Body of pancreas (tissue), 4 donors: ENCODE measurements around the gene TPO. TPM values are rescaled to one million over a fixed set of nuclear protein-coding genes. Genes with fewer than 3 reads are reported as not detected.

Source experiments
- ATAC-seq: fragments of 150-250 bp; one replicate; pipeline ENCODE4 v1.9.1; 2016
- DNase-seq, 4 donors: peaks; one replicate each; pipeline ENCODE4 v3.0.0-alpha.2; 2019
- H3K27ac ChIP-seq, 4 donors: fragments of 200-600 bp; sonication (generic); 1 replicate in 3 of 4; 2 replicates in 1 of 4; pipeline versions ENCODE4 v1.5.1 to v1.6.1; 2016 to 2019; ENCODE audit warnings: mild to moderate bottlenecking in 1 of 4, mixed read lengths in 1 of 4, moderate library complexity in 1 of 4
- H3K27me3 ChIP-seq, 2 donors: fragments of 200-600 bp; sonication (generic); one replicate each; pipeline ENCODE4 v1.6.0; 2016; ENCODE audit warnings: mild to moderate bottlenecking in 1 of 2
- H3K36me3 ChIP-seq, 2 donors: fragments of 200-600 bp; sonication (generic); replicated peaks in 1 of 2; 2 replicates each; pipeline ENCODE4 v1.5.1; 2016; ENCODE audit warnings: low read depth in 2 of 2; ENCODE audit not compliant: insufficient read depth in 1 of 2
- H3K4me1 ChIP-seq: fragments of 200-600 bp; sonication (generic); one replicate; pipeline ENCODE4 v1.6.0; 2016
- H3K4me3 ChIP-seq, 2 donors: fragments of 200-600 bp; sonication (generic); 1 replicate in 1 of 2; 2 replicates in 1 of 2; pipeline ENCODE4 v1.5.1; 2016 to 2019
- H3K9me3 ChIP-seq, 3 donors: fragments of 200-600 bp; sonication (generic); 1 replicate in 2 of 3; 2 replicates in 1 of 3; pipeline ENCODE4 v1.5.1; 2016
- POLR2A ChIP-seq, 3 donors: fragments of 450-650 bp; IDR thresholded peaks; one replicate each; pipeline ENCODE4 v1.6.1; 2016; ENCODE audit warnings: antibody characterized with exemption in 3 of 3, mild to moderate bottlenecking in 2 of 3
- WGBS, 2 donors: methylation state at CpG; one replicate each; pipeline ENCODE4 v1.1.5; 2017; 5-methylcytosine and 5-hydroxymethylcytosine counted together
- intact Hi-C: fragments of 100-400 bp; cut with DNase I; formaldehyde crosslinking; loops from one replicate; pipeline ENCODE4 v1.15.1; 2023
- total RNA-seq, 2 donors: library from RNA; depleted of rRNA; stranded (reverse); fragments of >200 nt; gene quantifications; one replicate each; pipeline ENCODE4 v1.1.0, GENCODE V29; 2016
- TF ChIP-seq, protein P1 (sequence below), 7 experiments: fragments of 450-650 bp in 4 of 7; fragments of 200-600 bp in 3 of 7; sonication (generic) in 3 of 7; IDR thresholded peaks; one replicate each; pipeline ENCODE4 v1.5.1; 2016 to 2019; ENCODE audit warnings: antibody characterized with exemption in 7 of 7

TPO gene
- total RNA-seq, 2 donors from 2014 or later, result 1.0 to 4.3 TPM

GRCh38 chr2:1371082-1371481 lies 42.2 kb upstream of the TPO start:
- intact Hi-C loops, result no loop called here
- H3K9me3 ChIP-seq, result no peaks in the 10 kb centered on the region
- H3K36me3 ChIP-seq, result no peaks in the 10 kb centered on the region
- TF ChIP-seq, protein P1, sequence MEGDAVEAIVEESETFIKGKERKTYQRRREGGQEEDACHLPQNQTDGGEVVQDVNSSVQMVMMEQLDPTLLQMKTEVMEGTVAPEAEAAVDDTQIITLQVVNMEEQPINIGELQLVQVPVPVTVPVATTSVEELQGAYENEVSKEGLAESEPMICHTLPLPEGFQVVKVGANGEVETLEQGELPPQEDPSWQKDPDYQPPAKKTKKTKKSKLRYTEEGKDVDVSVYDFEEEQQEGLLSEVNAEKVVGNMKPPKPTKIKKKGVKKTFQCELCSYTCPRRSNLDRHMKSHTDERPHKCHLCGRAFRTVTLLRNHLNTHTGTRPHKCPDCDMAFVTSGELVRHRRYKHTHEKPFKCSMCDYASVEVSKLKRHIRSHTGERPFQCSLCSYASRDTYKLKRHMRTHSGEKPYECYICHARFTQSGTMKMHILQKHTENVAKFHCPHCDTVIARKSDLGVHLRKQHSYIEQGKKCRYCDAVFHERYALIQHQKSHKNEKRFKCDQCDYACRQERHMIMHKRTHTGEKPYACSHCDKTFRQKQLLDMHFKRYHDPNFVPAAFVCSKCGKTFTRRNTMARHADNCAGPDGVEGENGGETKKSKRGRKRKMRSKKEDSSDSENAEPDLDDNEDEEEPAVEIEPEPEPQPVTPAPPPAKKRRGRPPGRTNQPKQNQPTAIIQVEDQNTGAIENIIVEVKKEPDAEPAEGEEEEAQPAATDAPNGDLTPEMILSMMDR (IDR thresholded peaks at IDR 0.05), result no peak
- TF ChIP-seq POLR2A (IDR thresholded peaks at IDR 0.05), result peak in 1 of 3 donors; percentile 12
- DNase-seq (peak; percentile 11 to 61 (median 46)), ATAC-seq (peak; percentile 36)
- H3K27me3 ChIP-seq, result no peaks in the 10 kb centered on the region
- H3K4me3 ChIP-seq, result no peak overlapping the region
- peaks cover 28% of the 10 kb centered on the region for H3K4me1 ChIP-seq
- 50 to 58% methylated on average over 11 of the region's 11 CpGs for WGBS, 2 donors
- H3K27ac ChIP-seq, result peak overlapping the region in 3 of 4 donors; percentile 9 to 39 (median 28)

GRCh38 chr2:1373830-1374229 lies 39.4 kb upstream of the TPO start:
- Histone ChIP-seq H3K36me3 (no peaks in the 10 kb centered on the region), H3K9me3 (no peaks in the 10 kb centered on the region), H3K4me1 (peaks cover 17% of the 10 kb centered on the region), H3K27me3 (no peaks in the 10 kb centered on the region), H3K27ac (no peak overlapping the region), H3K4me3 (no peak overlapping the region)
- TF ChIP-seq POLR2A (IDR thresholded peaks at IDR 0.05), result no peak
- TF ChIP-seq, protein P1 (IDR thresholded peaks at IDR 0.05), result no peak
- ATAC-seq (no peak), DNase-seq (no peak)
- whole genome bisulfite sequencing, 2 donors, result 80 to 85% methylated on average over 12 of the region's 12 CpGs
- intact Hi-C loops, result no loop called here

- H3K4me1 ChIP-seq, result peaks cover 21% of the 10 kb centered on the region
These were observed 39.0 kb upstream of the TPO start for GRCh38 chr2:1374287-1374686.

GRCh38 chr2:1375794-1376193 lies 37.5 kb upstream of the TPO start:
- ATAC-seq (no peak), DNase-seq (no peak)
- H3K4me1 ChIP-seq, result peaks cover 24% of the 10 kb centered on the region
- H3K36me3 ChIP-seq, result no peaks in the 10 kb centered on the region
- intact Hi-C loops, result no loop called here
- no peak overlapping the region for H3K27ac ChIP-seq
- H3K27me3 ChIP-seq, result no peaks in the 10 kb centered on the region
- H3K9me3 ChIP-seq, result no peaks in the 10 kb centered on the region
- TF ChIP-seq, protein P1 (IDR thresholded peaks at IDR 0.05), result no peak
- WGBS, 2 donors, result 91 to 92% methylated on average over 13 to 14 of the region's 14 CpGs
- no peak overlapping the region for H3K4me3 ChIP-seq

More at GRCh38 chr2:1374287-1374686, 39.0 kb upstream of the TPO start:
- H3K36me3 ChIP-seq, result no peaks in the 10 kb centered on the region
- no peaks in the 10 kb centered on the region for H3K27me3 ChIP-seq
- H3K27ac ChIP-seq, result no peak overlapping the region
- no peak for TF ChIP-seq POLR2A (IDR thresholded peaks at IDR 0.05)
- TF ChIP-seq, protein P1 (IDR thresholded peaks at IDR 0.05), result no peak
- H3K9me3 ChIP-seq, result no peaks in the 10 kb centered on the region
- H3K4me3 ChIP-seq, result no peak overlapping the region
- DNase-seq (no peak), ATAC-seq (no peak)
- intact Hi-C loops, result no loop called here
- 85 to 89% methylated on average over 11 of the region's 11 CpGs for WGBS, 2 donors

DNA sequence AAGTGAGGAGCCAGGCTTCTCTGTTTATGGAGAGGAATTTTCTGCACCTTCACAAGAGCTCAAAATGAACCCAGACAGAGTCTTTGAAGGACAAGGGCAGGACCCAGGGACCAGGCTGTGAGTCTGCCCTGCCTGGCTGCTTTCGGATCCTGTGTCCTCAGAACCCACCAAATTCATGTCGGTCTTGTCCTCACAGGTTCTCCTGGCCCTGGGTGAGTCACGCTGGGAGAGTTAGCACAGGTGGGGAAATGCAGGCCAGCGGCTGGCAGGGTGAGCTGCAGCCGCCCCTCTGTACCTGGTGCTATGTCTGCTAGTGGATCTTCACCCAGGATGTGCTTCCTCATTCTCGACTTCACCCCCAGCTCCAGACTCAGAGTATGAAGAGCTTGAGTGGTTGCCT lies 35.8 kb upstream of the TPO start:
- TF ChIP-seq, protein P1 (IDR thresholded peaks at IDR 0.05), result no peak
- TF ChIP-seq POLR2A (IDR thresholded peaks at IDR 0.05), result no peak
- no peak overlapping the region for H3K27ac ChIP-seq
- intact Hi-C loops, result no loop called here
- H3K9me3 ChIP-seq, result no peaks in the 10 kb centered on the region
- 84 to 100% methylated on average over 2 to 6 of the region's 6 CpGs for WGBS, 2 donors
- DNase-seq, result no peak
- H3K27me3 ChIP-seq, result no peaks in the 10 kb centered on the region
- peaks cover 12% of the 10 kb centered on the region for H3K4me1 ChIP-seq
- H3K4me3 ChIP-seq, result no peak overlapping the region
- no peaks in the 10 kb centered on the region for H3K36me3 ChIP-seq
- ATAC-seq, result no peak
